Large intestine (tissue), 3 donors: ENCODE data around the gene KCNJ6. TPM values are rescaled to one million over a fixed set of nuclear protein-coding genes. Genes with fewer than 3 reads are reported as not detected.

ENCODE experiments used
- DNase-seq, 2 donors: peaks; one replicate each; pipeline versions ENCODE4 v3.0.0 to v3.0.0-alpha.2; 2013
- H3K27ac ChIP-seq: one replicate; pipeline ENCODE4 v1.5.1; 2013; ENCODE audit warnings: low read length
- H3K27me3 ChIP-seq: 2 replicates; pipeline ENCODE4 v1.6.1; 2013; ENCODE audit warnings: low read length; ENCODE audit not compliant: control insufficient read depth, insufficient read depth
- H3K36me3 ChIP-seq: 2 replicates; pipeline ENCODE4 v1.6.1; 2013; ENCODE audit warnings: low read length; ENCODE audit not compliant: control insufficient read depth, insufficient read depth
- H3K4me1 ChIP-seq: one replicate; pipeline ENCODE4 v1.6.1; 2013; ENCODE audit warnings: low read length; ENCODE audit not compliant: control insufficient read depth, insufficient read depth
- H3K4me3 ChIP-seq: one replicate; pipeline ENCODE4 v1.5.1; 2013; ENCODE audit warnings: low read length
- H3K9me3 ChIP-seq: one replicate; pipeline ENCODE4 v1.6.1; 2013; ENCODE audit warnings: mild to moderate bottlenecking, low read depth, low read length, moderate library complexity; ENCODE audit not compliant: control insufficient read depth
- WGBS: methylation state at CpG from one replicate; pipeline ENCODE4 v1.1.5; 2013; ENCODE audit warnings: low lambda C conversion rate; ENCODE audit not compliant: insufficient coverage; 5-methylcytosine and 5-hydroxymethylcytosine counted together
- polyA plus RNA-seq: library from polyadenylated mRNA; unstranded; fragments of 120-200 nt; gene quantifications from one replicate; pipeline ENCODE4 v1.2.1, GENCODE V29; 2013

The KCNJ6 gene
- polyA plus RNA-seq, 1 donor, result 0.39 TPM

DNA sequence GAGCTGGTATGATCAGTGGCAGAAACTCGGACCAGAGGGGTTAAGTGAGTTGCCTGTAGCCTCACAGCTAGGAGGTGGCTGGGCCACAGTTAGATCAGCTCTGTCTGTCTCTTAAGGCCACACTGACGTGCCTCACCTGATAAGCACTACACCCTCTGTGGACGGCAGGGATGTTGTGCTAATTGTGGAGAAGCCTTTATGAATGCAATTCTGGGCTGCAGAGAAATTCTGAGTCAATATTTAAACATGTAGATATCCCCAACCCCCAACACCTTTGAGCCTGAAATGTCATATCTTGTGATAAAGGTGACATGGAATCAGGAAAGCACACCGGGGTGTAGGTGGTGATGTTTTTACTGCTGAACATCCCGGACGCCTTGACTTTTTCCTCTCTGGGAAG lies 88.3 kb downstream of the KCNJ6 start:
- H3K4me3 ChIP-seq, result no peak overlapping the region
- H3K9me3 ChIP-seq, result no peaks in the 10 kb centered on the region
- H3K4me1 ChIP-seq, result peaks cover 32% of the 10 kb centered on the region
- H3K36me3 ChIP-seq, result no peaks in the 10 kb centered on the region
- WGBS, result 0% methylated on average over 1 of the region's 6 CpGs
- peak; percentile 64 to 85 for DNase-seq
- H3K27me3 ChIP-seq, result no peaks in the 10 kb centered on the region
- peak overlapping the region; percentile 61 for H3K27ac ChIP-seq

GRCh38 chr21:37821786-37822450 lies 94.3 kb downstream of the KCNJ6 start:
- DNase-seq, result no peak
- no peaks in the 10 kb centered on the region for H3K36me3 ChIP-seq
- H3K27me3 ChIP-seq, result no peaks in the 10 kb centered on the region
- H3K27ac ChIP-seq, result no peak overlapping the region
- no CpG with 5 or more reads among the region's 3 CpGs for WGBS
- no peaks in the 10 kb centered on the region for H3K4me1 ChIP-seq
- no peaks in the 10 kb centered on the region for H3K9me3 ChIP-seq
- H3K4me3 ChIP-seq, result no peak overlapping the region

DNA sequence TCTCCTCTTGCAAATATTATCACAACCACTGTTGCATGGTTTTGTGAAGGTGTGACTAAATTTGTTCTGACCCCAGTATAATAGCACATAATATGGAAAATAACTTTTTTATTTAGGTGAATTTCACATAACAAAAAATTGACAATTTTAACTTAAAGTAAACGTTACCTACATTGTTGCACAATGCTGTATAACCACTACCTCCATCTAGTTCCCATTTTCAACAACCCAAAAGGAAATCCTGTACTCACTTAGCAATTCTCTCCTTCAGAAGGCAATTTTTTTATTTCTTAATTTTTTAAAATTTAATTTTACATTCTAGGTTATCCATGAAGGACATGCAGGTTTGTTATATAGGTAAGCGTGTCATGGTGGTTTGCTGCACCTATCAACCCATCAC lies 95.2 kb downstream of the KCNJ6 start:
- H3K27ac ChIP-seq, result no peak overlapping the region
- H3K4me3 ChIP-seq, result no peak overlapping the region
- DNase-seq, result no peak
- no peaks in the 10 kb centered on the region for H3K27me3 ChIP-seq
- no peaks in the 10 kb centered on the region for H3K9me3 ChIP-seq
- H3K36me3 ChIP-seq, result no peaks in the 10 kb centered on the region
- WGBS, result 70% methylated on average over 1 of the region's 2 CpGs
- no peaks in the 10 kb centered on the region for H3K4me1 ChIP-seq

DNA sequence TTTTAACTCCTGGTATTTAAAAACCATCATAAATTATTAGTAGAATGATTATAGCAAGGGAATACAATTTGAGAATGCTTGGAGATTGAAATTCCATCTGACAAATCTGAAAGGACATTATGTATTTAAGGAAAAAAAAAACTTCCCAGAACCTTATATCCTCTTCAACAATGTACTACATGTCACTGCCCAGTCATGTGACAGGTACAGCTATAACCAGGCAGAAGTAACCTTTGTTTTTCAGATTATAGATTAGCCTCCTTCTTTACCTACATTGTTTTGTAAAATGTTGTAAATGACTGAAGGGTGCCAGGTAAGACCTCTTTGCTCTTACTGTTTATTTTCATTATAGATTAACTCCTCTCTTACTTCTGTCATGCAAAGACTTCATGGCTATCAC lies 96.9 kb downstream of the KCNJ6 start:
- no peak overlapping the region for H3K4me3 ChIP-seq
- no peaks in the 10 kb centered on the region for H3K9me3 ChIP-seq
- DNase-seq, result peak in 1 of 2 donors; percentile 28
- H3K27me3 ChIP-seq, result no peaks in the 10 kb centered on the region
- no peaks in the 10 kb centered on the region for H3K36me3 ChIP-seq
- no peak overlapping the region for H3K27ac ChIP-seq
- no peaks in the 10 kb centered on the region for H3K4me1 ChIP-seq

GRCh38 chr21:37817242-37817641 lies 99.0 kb downstream of the KCNJ6 start:
- Histone ChIP-seq H3K27ac (no peak overlapping the region), H3K4me3 (no peak overlapping the region), H3K27me3 (no peaks in the 10 kb centered on the region), H3K9me3 (no peaks in the 10 kb centered on the region), H3K36me3 (no peaks in the 10 kb centered on the region), H3K4me1 (no peaks in the 10 kb centered on the region)
- DNase-seq, result no peak

DNA sequence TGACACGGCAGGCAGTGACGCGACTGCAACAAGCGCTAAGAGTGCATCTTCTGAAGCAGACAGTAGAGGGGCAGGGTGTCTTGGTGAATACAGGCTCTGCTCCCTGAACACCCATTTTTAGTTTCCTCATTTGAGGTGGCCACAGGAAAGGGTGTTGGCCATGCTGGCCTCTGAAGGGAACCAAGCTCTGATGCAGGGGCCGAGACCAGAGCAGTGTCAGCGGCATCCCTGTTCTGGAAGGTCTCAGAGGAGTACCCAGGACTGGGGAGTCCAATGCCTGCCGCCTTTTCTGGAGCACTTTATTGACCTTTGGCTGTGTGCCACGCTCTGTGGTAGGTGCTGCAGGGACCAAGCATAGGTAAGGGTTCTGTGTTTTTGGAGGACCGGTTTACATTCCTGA lies 100.4 kb downstream of the KCNJ6 start:
- Histone ChIP-seq H3K4me1 (no peaks in the 10 kb centered on the region), H3K4me3 (no peak overlapping the region), H3K9me3 (no peaks in the 10 kb centered on the region), H3K27ac (no peak overlapping the region), H3K36me3 (no peaks in the 10 kb centered on the region), H3K27me3 (no peaks in the 10 kb centered on the region)
- no peak for DNase-seq
- no CpG with 5 or more reads among the region's 9 CpGs for WGBS

GRCh38 chr21:37811711-37812110 lies 104.5 kb downstream of the KCNJ6 start:
- no peak for DNase-seq
- Histone ChIP-seq H3K4me3 (no peak overlapping the region), H3K27me3 (no peaks in the 10 kb centered on the region), H3K9me3 (no peaks in the 10 kb centered on the region), H3K27ac (no peak overlapping the region), H3K36me3 (no peaks in the 10 kb centered on the region), H3K4me1 (no peaks in the 10 kb centered on the region)
- WGBS, result no CpG with 5 or more reads among the region's 2 CpGs

DNA sequence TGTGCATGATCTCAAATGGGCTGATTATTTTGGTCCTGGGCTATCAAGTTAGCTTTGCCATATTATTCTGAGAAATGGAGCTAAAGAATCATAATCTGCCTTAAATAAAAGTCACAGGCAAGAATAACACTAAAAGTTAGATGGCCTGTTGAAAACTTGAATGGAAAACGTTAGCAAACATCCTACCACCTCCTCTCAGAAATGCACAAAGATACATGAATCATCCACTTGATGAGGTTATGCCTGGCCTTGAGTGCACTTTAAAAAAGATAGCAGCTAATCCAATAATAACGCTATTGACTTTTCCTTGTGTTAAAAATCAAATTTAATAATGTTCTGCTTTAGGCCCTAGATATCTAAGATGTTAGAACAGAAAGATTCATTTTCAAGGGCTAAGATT lies 108.0 kb downstream of the KCNJ6 start:
- Histone ChIP-seq H3K27ac (no peak overlapping the region), H3K9me3 (no peaks in the 10 kb centered on the region), H3K36me3 (no peaks in the 10 kb centered on the region), H3K4me3 (no peak overlapping the region), H3K4me1 (no peaks in the 10 kb centered on the region), H3K27me3 (no peaks in the 10 kb centered on the region)
- 60% methylated on average over 1 of the region's 2 CpGs for WGBS
- no peak for DNase-seq

DNA sequence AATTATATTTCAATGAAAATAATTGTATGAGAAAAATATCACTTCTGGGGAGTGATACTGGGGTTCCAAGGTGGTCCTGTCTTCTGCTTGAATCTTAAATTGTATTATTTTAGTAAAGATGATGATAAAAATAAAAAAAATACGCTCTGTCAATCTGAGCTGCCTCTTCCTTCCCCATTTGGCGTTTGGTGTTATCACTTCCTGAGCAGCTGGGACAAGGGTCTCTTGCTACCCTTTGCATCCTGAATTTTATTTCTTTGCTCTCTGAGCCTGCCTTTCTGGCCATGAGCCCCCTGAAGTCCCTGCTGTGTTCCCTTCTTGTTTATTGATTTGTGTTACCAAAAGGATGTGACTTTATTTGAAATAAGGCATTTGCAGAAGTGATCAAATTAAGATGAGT lies 111.0 kb downstream of the KCNJ6 start:
- no CpG with 5 or more reads among the region's 2 CpGs for WGBS
- no peak for DNase-seq
- Histone ChIP-seq H3K36me3 (no peaks in the 10 kb centered on the region), H3K9me3 (no peaks in the 10 kb centered on the region), H3K27ac (no peak overlapping the region), H3K27me3 (peaks cover 2% of the 10 kb centered on the region), H3K4me1 (no peaks in the 10 kb centered on the region), H3K4me3 (no peak overlapping the region)

- peaks cover 2% of the 10 kb centered on the region for H3K27me3 ChIP-seq
- no CpG with 5 or more reads among the region's 1 CpG for WGBS
- no peaks in the 10 kb centered on the region for H3K4me1 ChIP-seq
Observed at GRCh38 chr21:37804001-37804400, 112.3 kb downstream of the KCNJ6 start.

GRCh38 chr21:37803101-37803651 lies 113.1 kb downstream of the KCNJ6 start:
- H3K27me3 ChIP-seq, result peaks cover 2% of the 10 kb centered on the region
- no peak overlapping the region for H3K4me3 ChIP-seq
- no peak overlapping the region for H3K27ac ChIP-seq
- H3K4me1 ChIP-seq, result no peaks in the 10 kb centered on the region
- no peaks in the 10 kb centered on the region for H3K9me3 ChIP-seq
- WGBS, result 100% methylated on average over 1 of the region's 8 CpGs
- H3K36me3 ChIP-seq, result no peaks in the 10 kb centered on the region
- no peak for DNase-seq

More at GRCh38 chr21:37804001-37804400, 112.3 kb downstream of the KCNJ6 start:
- no peak overlapping the region for H3K27ac ChIP-seq
- H3K4me3 ChIP-seq, result no peak overlapping the region
- DNase-seq, result no peak
- H3K36me3 ChIP-seq, result no peaks in the 10 kb centered on the region
- H3K9me3 ChIP-seq, result no peaks in the 10 kb centered on the region
